ENCODE measurements around the gene LASP1. TPM values are rescaled to one million over a fixed set of nuclear protein-coding genes. Genes with fewer than 3 reads are reported as not detected.

The LASP1 gene
- total and polyA plus RNA-seq, 7 donors = 8.6 to 20.1 (median 14.6) TPM

DNA sequence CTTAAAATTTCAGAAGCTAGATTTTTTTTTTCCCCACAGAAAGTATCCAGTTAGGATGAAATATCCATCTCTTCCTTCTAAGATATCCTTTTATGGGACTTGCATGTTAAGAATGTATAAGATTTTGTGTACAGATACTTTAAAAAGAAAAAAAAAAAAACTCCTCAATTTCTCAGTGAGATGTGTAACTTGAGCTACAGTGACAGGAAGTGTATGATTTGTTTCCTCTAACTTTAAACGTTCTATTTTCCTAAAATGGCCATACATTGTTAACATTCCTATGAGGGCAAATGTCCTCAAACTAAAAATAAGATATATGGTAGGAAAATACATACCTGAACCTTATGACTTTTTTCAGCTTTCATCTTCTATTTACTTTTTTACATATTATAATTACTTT, 88.5 kb downstream of the LASP1 start:
- Histone ChIP-seq H3K4me1 (no peaks in the 10 kb centered on the region), H3K9me3 (no peaks in the 10 kb centered on the region), H3K4me3 (no peak overlapping the region), H3K27ac (no peak overlapping the region), H3K27me3 (ENCODE audit: insufficient read depth in 3 of 3, low read length in 2 of 3) (no peaks in the 10 kb centered on the region), H3K36me3 (ENCODE audit: insufficient read depth in 1 of 2, low read depth in 1 of 2) (no peaks in the 10 kb centered on the region)
- DNase-seq = no peak
- TF ChIP-seq, protein P1, sequence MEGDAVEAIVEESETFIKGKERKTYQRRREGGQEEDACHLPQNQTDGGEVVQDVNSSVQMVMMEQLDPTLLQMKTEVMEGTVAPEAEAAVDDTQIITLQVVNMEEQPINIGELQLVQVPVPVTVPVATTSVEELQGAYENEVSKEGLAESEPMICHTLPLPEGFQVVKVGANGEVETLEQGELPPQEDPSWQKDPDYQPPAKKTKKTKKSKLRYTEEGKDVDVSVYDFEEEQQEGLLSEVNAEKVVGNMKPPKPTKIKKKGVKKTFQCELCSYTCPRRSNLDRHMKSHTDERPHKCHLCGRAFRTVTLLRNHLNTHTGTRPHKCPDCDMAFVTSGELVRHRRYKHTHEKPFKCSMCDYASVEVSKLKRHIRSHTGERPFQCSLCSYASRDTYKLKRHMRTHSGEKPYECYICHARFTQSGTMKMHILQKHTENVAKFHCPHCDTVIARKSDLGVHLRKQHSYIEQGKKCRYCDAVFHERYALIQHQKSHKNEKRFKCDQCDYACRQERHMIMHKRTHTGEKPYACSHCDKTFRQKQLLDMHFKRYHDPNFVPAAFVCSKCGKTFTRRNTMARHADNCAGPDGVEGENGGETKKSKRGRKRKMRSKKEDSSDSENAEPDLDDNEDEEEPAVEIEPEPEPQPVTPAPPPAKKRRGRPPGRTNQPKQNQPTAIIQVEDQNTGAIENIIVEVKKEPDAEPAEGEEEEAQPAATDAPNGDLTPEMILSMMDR (IDR thresholded peaks at IDR 0.05) = no peak
- intact Hi-C loops (cut with DNase I) = no loop called here
- 0 to 6% (median 2%) methylated on average over 1 of the region's 1 CpG for WGBS, 3 donors
- no peak for ATAC-seq

DNA sequence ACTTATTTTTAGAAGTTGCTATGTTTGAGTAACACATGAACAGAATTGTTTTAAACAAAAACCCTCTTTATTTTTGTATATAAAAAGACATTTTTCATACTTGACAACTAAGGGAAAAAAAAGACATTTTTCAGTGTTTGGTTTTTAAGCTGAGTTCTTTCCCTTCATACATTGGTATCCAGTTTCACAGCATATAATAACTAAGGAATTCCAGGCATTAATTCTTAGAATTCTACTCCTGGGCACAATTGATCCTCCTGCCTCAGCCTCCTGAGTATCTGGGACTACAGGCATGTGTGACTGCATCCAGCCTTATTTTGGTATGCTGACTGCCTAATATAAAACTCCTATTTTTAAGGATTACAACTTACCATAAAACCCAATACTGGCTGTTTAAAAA, 88.9 kb downstream of the LASP1 start:
- no peak overlapping the region for H3K4me3 ChIP-seq
- H3K9me3 ChIP-seq = no peaks in the 10 kb centered on the region
- no peak overlapping the region for H3K27ac ChIP-seq
- DNase-seq (no peak), ATAC-seq (no peak)
- TF ChIP-seq, protein P1 (IDR thresholded peaks at IDR 0.05) = no peak
- no peaks in the 10 kb centered on the region for H3K27me3 ChIP-seq (ENCODE audit: insufficient read depth in 3 of 3, low read length in 2 of 3)
- intact Hi-C loops (cut with DNase I) = no loop called here
- no peaks in the 10 kb centered on the region for H3K4me1 ChIP-seq
- no peaks in the 10 kb centered on the region for H3K36me3 ChIP-seq (ENCODE audit: insufficient read depth in 1 of 2, low read depth in 1 of 2)

DNA sequence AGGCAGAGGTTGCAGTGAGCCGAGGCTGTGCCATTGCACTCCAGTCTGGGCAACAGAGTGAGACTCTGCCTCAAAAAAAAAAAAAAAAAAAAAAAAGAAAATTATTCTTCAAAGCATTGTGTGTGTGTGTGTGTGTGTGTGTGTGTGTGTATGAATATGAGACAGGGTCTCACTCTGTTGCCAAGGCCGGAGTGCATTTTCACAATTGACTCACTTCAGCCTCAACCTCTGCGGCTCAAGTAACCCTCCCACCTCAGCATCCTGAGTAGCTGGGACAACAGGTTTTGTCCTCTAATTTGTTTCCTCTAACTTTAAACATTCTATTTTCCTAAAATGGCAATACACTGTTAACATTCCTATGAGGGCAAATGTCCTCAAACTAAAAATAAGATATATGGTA, 89.7 kb downstream of the LASP1 start:
- Histone ChIP-seq H3K4me3 (no peak overlapping the region), H3K4me1 (no peaks in the 10 kb centered on the region), H3K27me3 (ENCODE audit: insufficient read depth in 3 of 3, low read length in 2 of 3) (no peaks in the 10 kb centered on the region), H3K27ac (no peak overlapping the region), H3K36me3 (ENCODE audit: insufficient read depth in 1 of 2, low read depth in 1 of 2) (no peaks in the 10 kb centered on the region), H3K9me3 (no peaks in the 10 kb centered on the region)
- ATAC-seq (no peak), DNase-seq (no peak)
- intact Hi-C loops (cut with DNase I) = no loop called here
- TF ChIP-seq, protein P1 (IDR thresholded peaks at IDR 0.05) = no peak
- 61 to 78% (median 73%) methylated on average over 3 of the region's 3 CpGs for WGBS, 3 donors

DNA sequence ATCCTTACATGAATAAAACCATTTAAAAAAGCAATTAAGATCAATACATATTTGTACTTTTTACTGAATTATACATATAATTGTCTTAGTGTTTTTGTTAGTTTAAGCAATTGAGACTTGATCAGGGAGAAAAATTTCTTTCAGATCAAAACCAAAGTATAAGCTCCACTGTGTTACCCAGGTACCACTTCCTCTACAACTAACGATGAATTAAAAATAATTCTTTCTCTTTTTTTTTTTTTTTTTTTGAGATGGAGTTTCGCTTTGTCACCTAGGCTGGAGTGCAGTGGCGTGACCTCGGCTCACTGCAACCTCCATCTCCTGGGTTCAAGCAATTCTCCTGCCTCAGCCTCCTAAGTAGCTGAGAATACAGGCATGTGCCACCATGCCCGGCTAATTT, 90.5 kb downstream of the LASP1 start:
- Histone ChIP-seq H3K27ac (no peak overlapping the region), H3K36me3 (ENCODE audit: insufficient read depth in 1 of 2, low read depth in 1 of 2) (no peaks in the 10 kb centered on the region), H3K4me1 (no peaks in the 10 kb centered on the region), H3K4me3 (no peak overlapping the region), H3K27me3 (ENCODE audit: insufficient read depth in 3 of 3, low read length in 2 of 3) (no peaks in the 10 kb centered on the region), H3K9me3 (no peaks in the 10 kb centered on the region)
- ATAC-seq (no peak), DNase-seq (no peak)
- 84 to 91% (median 90%) methylated on average over 5 of the region's 5 CpGs for WGBS, 3 donors
- intact Hi-C loops (cut with DNase I) = no loop called here
- TF ChIP-seq, protein P1 (IDR thresholded peaks at IDR 0.05) = no peak

DNA sequence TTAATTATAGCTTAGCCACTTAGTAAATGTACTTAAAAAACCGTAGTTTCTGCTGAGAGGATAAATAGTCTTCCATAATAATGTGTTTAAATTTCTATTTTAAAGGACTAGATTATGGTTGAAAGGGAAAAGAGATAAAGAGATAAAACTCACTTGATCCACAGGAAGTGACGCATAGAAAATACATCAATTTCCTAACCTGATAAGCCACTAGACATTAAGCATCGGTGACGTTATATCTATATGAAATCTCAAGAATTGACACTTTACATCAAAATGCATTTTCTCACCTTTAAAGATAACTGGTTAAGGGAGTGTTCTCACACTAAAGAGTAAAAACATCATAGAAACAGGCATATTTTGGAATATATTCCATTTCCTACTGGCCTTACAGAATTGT, 91.6 kb downstream of the LASP1 start:
- Histone ChIP-seq H3K4me1 (no peaks in the 10 kb centered on the region), H3K27me3 (ENCODE audit: insufficient read depth in 3 of 3, low read length in 2 of 3) (no peaks in the 10 kb centered on the region), H3K9me3 (no peaks in the 10 kb centered on the region), H3K27ac (no peak overlapping the region), H3K36me3 (ENCODE audit: insufficient read depth in 1 of 2, low read depth in 1 of 2) (no peaks in the 10 kb centered on the region), H3K4me3 (no peak overlapping the region)
- WGBS, 3 donors = 85 to 88% (median 86%) methylated on average over 4 of the region's 4 CpGs
- ATAC-seq = no peak
- TF ChIP-seq, protein P1 (IDR thresholded peaks at IDR 0.05) = no peak
- intact Hi-C loops (cut with DNase I) = no loop called here
- no peak for DNase-seq
